Measurements from ENCODE around the gene ATP2C2.

Gene ATP2C2

GRCh38 chr16:84362471-84362941 is 5.8 kb upstream of the ATP2C2 start:
- peak in 36 of 56 donors; percentile 4 to 53 (median 23) for DNase-seq

- no peak for DNase-seq
These were observed 2.1 kb upstream of the ATP2C2 start for GRCh38 chr16:84366208-84366607.

GRCh38 chr16:84367297-84367680 is 1.0 kb upstream of the ATP2C2 start:
- no peak for DNase-seq

GRCh38 chr16:84367750-84368307 is 509 bp upstream of the ATP2C2 start:
- DNase-seq = no peak

- no peak for DNase-seq
These were observed 767 bp downstream of the ATP2C2 start for GRCh38 chr16:84369105-84369504.

- DNase-seq = no peak
These were observed 1.7 kb downstream of the ATP2C2 start for GRCh38 chr16:84369938-84370627.

GRCh38 chr16:84370723-84371552 is 2.6 kb downstream of the ATP2C2 start:
- no peak for DNase-seq

GRCh38 chr16:84371553-84371865 is 3.2 kb downstream of the ATP2C2 start:
- no peak for DNase-seq

- peak in 8 of 56 donors; percentile 4 to 45 (median 18) for DNase-seq
These were observed 5.7 kb downstream of the ATP2C2 start for GRCh38 chr16:84373907-84374489.

- no peak for DNase-seq
These were observed 9.8 kb downstream of the ATP2C2 start for GRCh38 chr16:84378099-84378498.

GRCh38 chr16:84378567-84378966 is 10.2 kb downstream of the ATP2C2 start:
- no peak for DNase-seq

GRCh38 chr16:84379008-84379708 is 10.8 kb downstream of the ATP2C2 start:
- DNase-seq = no peak

- no peak for DNase-seq
These were observed 11.5 kb downstream of the ATP2C2 start for GRCh38 chr16:84379709-84380362.

- no peak for DNase-seq
These were observed 12.1 kb downstream of the ATP2C2 start for GRCh38 chr16:84380405-84380804.

GRCh38 chr16:84382396-84382795 is 14.1 kb downstream of the ATP2C2 start:
- no peak for DNase-seq

GRCh38 chr16:84383106-84383505 is 14.8 kb downstream of the ATP2C2 start:
- DNase-seq = no peak

GRCh38 chr16:84386047-84386446 is 17.7 kb downstream of the ATP2C2 start:
- DNase-seq = no peak

GRCh38 chr16:84387021-84387420 is 18.7 kb downstream of the ATP2C2 start:
- DNase-seq = no peak

- DNase-seq = no peak
These were observed 21.9 kb downstream of the ATP2C2 start for GRCh38 chr16:84390131-84390785.
